Activated effector memory CD4-positive, alpha-beta T cell treated with anti-CD3 and anti-CD28 coated beads, Interleukin-2, amount 50 U/mL, for 16 hours (primary cell): Measurements from ENCODE around the gene FCSK.

ENCODE experiments used
- DNase-seq: peaks from one replicate; pipeline ENCODE4 v3.0.0-alpha.2; 2020

The FCSK gene

GRCh38 chr16:70457446-70458166 lies 3.2 kb downstream of the FCSK start:
- no peak for DNase-seq

GRCh38 chr16:70460737-70461261 lies 6.4 kb downstream of the FCSK start:
- no peak for DNase-seq

GRCh38 chr16:70463235-70463634 lies 8.8 kb downstream of the FCSK start:
- no peak for DNase-seq

- DNase-seq, result no peak
Observed at GRCh38 chr16:70465999-70466804, 11.8 kb downstream of the FCSK start.

- no peak for DNase-seq
Observed at GRCh38 chr16:70466805-70467076, 12.3 kb downstream of the FCSK start.

- DNase-seq, result no peak
Observed at GRCh38 chr16:70467113-70467512, 12.7 kb downstream of the FCSK start.

GRCh38 chr16:70467608-70468007 lies 13.2 kb downstream of the FCSK start:
- no peak for DNase-seq

GRCh38 chr16:70468776-70469525 lies 14.6 kb downstream of the FCSK start:
- DNase-seq, result no peak

- DNase-seq, result no peak
Observed at GRCh38 chr16:70470141-70470926, 15.9 kb downstream of the FCSK start.

GRCh38 chr16:70470927-70471341 lies 16.5 kb downstream of the FCSK start:
- DNase-seq, result no peak

- DNase-seq, result no peak
Observed at GRCh38 chr16:70472786-70473433, 18.5 kb downstream of the FCSK start.

- no peak for DNase-seq
Observed at GRCh38 chr16:70473446-70474319, 19.3 kb downstream of the FCSK start.

- DNase-seq, result no peak
Observed at GRCh38 chr16:70474320-70475053, 20.1 kb downstream of the FCSK start.

- no peak for DNase-seq
Observed at GRCh38 chr16:70475054-70475871, 20.9 kb downstream of the FCSK start.

- DNase-seq, result no peak
Observed at GRCh38 chr16:70476272-70477020, 22.1 kb downstream of the FCSK start.

GRCh38 chr16:70478169-70478568 lies 23.8 kb downstream of the FCSK start:
- DNase-seq, result no peak

GRCh38 chr16:70478912-70479341 lies 24.5 kb downstream of the FCSK start:
- no peak for DNase-seq
